ENCODE results near the gene EN2. TPM values are rescaled to one million over a fixed set of nuclear protein-coding genes. Genes with fewer than 3 reads are reported as not detected.

The EN2 gene
- total RNA-seq = not detected
- not detected for polyA plus RNA-seq

DNA sequence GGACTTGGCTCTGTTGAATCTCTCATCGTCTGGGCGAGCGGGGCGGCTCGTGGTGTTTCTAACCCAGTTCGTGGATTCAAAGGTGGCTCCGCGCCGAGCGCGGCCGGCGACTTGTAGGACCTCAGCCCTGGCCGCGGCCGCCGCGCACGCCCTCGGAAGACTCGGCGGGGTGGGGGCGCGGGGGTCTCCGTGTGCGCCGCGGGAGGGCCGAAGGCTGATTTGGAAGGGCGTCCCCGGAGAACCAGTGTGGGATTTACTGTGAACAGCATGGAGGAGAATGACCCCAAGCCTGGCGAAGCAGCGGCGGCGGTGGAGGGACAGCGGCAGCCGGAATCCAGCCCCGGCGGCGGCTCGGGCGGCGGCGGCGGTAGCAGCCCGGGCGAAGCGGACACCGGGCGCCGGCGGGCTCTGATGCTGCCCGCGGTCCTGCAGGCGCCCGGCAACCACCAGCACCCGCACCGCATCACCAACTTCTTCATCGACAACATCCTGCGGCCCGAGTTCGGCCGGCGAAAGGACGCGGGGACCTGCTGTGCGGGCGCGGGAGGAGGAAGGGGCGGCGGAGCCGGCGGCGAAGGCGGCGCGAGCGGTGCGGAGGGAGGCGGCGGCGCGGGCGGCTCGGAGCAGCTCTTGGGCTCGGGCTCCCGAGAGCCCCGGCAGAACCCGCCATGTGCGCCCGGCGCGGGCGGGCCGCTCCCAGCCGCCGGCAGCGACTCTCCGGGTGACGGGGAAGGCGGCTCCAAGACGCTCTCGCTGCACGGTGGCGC lies at the start of gene EN2:
TSS of gene EN2 (plus strand) at position 19 of the 767 bp plus-strand sequence. CDS start at position 268, 249 bp downstream.
- intact Hi-C loops (cut with DNase I) = no loop called here
- peak in 2 of 4 donors; percentile 16 to 34 for ATAC-seq
- peak within 1 kb of the TSS; percentile 8 to 57 (median 30) for H3K4me3 ChIP-seq
- no peaks in the 10 kb centered on the region for H3K36me3 ChIP-seq
- H3K9me3 ChIP-seq = no peaks in the 10 kb centered on the region
- H3K27ac ChIP-seq = no peak within 1 kb of the TSS
- DNase-seq = peak in 2 of 6 donors; percentile 67 to 85
- peaks cover 0 to 12% (median 0%) of the 10 kb centered on the region in 3 donors for H3K4me1 ChIP-seq
- WGBS, 2 donors = 2 to 3% methylated on average over 46 to 105 of the region's 105 CpGs
- peaks cover 9 to 76% (median 20%) of the 10 kb centered on the region in 4 donors for H3K27me3 ChIP-seq
- no peak for FAIRE-seq
- TF ChIP-seq, protein P1, sequence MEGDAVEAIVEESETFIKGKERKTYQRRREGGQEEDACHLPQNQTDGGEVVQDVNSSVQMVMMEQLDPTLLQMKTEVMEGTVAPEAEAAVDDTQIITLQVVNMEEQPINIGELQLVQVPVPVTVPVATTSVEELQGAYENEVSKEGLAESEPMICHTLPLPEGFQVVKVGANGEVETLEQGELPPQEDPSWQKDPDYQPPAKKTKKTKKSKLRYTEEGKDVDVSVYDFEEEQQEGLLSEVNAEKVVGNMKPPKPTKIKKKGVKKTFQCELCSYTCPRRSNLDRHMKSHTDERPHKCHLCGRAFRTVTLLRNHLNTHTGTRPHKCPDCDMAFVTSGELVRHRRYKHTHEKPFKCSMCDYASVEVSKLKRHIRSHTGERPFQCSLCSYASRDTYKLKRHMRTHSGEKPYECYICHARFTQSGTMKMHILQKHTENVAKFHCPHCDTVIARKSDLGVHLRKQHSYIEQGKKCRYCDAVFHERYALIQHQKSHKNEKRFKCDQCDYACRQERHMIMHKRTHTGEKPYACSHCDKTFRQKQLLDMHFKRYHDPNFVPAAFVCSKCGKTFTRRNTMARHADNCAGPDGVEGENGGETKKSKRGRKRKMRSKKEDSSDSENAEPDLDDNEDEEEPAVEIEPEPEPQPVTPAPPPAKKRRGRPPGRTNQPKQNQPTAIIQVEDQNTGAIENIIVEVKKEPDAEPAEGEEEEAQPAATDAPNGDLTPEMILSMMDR (IDR thresholded peaks at IDR 0.05) = no peak

DNA sequence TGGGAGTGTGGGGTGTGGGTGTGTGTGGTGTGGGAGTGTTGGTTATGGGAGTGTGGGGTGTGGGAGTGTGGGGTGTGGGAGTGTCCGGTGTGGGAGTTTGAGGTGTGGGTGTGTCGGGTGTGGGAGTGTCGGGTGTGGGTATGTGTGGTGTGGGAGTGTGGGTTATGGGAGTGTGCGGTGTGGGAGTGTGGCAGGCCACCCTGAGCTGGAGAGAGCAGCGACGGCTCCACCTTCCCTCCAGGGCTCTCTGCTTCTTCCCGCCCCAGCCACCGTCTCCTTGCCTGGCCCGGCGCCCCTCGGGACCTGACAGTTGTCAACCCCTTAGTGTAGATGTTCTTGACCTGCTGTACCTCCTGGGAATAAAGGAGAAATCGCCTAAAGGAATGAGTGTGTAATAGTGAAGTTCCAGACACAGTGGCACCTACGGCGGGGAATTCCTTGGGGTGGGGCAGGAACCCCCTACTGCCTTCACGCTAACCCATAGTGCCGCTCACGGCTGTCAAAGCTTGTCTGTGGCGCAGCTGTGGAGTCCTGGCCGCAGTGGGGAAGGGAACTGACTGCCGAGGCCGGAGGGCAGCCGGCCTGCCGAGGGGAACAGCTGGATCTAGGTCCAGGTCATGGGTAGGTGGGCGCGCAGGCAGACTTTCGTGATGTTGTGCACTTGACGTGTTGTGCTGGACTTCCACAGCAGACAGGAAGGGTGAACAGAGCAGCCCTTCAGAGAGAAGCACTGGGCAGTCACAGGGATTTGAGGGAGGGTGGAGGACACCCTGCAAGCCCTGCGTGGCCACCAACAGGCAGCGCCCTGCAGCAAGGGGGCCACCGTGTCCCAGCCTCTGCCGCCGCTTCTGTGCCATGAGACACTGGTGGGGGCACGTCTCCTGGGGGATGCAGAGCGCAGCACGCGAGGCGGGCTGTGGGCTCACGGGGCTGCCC lies 49.0 kb upstream of the EN2 start:
- DNase-seq = no peak
- intact Hi-C loops (cut with DNase I) = no loop called here
- H3K36me3 ChIP-seq = no peaks in the 10 kb centered on the region
- H3K9me3 ChIP-seq = no peaks in the 10 kb centered on the region
- H3K27me3 ChIP-seq = no peaks in the 10 kb centered on the region
- WGBS, 2 donors = 23 to 26% methylated on average over 36 to 38 of the region's 38 CpGs
- ATAC-seq = no peak
- H3K27ac ChIP-seq = no peak overlapping the region
- no peak for FAIRE-seq
- H3K4me3 ChIP-seq = no peak overlapping the region
- TF ChIP-seq, protein P1 (IDR thresholded peaks at IDR 0.05) = no peak
- H3K4me1 ChIP-seq = no peaks in the 10 kb centered on the region

DNA sequence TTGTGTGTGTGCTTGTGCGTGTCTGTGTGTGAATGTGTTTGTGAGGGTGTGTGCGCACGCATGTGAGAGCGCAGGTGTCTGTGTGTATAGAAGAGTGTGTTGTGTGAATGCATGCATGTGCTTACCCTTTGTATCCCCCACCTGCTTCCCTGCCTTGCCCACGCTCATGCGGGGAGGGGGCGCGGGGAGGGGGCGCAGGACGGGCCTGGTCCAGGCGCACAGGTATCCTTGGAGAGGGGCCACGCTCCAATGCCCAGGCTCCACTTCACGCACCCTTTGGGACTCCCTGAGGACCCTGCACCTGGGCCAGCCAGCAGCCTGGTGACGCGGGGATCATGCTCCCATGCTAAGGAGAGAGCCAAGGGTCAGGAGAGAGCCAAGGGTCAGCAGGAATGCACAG lies 47.9 kb upstream of the EN2 start:
- H3K36me3 ChIP-seq = no peaks in the 10 kb centered on the region
- TF ChIP-seq, protein P1 (IDR thresholded peaks at IDR 0.05) = no peak
- H3K4me3 ChIP-seq = no peak overlapping the region
- no peaks in the 10 kb centered on the region for H3K9me3 ChIP-seq
- intact Hi-C loops (cut with DNase I) = loop anchor here in 1 of 3 donors (10.0 kb wide), 2 partner anchors 325 to 355 kb away; no protein-coding TSS in a partner anchor
- 72 to 74% methylated on average over 15 of the region's 15 CpGs for WGBS, 2 donors
- no peak for FAIRE-seq
- no peak for DNase-seq
- H3K27ac ChIP-seq = no peak overlapping the region
- no peaks in the 10 kb centered on the region for H3K27me3 ChIP-seq
- ATAC-seq = no peak
- H3K4me1 ChIP-seq = no peaks in the 10 kb centered on the region

DNA sequence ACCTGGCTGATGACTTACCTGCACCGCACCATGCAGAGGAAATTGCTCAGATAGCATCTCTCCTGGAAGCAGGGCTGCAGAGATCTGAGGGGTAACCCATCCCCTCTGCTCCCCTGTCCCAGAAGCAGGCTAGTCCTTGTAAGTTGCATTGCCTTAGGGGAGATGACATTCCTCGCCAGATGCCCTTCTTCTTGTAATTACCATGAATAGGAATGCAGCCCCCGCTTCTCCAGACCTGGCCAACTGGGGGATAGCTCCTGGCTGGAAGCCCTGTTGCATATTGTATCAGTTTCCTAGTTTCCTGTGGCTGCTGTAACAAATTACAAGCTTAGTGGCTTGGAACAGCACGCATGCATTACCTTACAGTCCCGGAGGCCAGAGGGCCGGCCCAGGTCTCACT lies 47.5 kb upstream of the EN2 start:
- DNase-seq = no peak
- WGBS, 2 donors = 83% methylated on average over 6 of the region's 6 CpGs
- TF ChIP-seq, protein P1 (IDR thresholded peaks at IDR 0.05) = no peak
- H3K9me3 ChIP-seq = no peaks in the 10 kb centered on the region
- H3K4me3 ChIP-seq = no peak overlapping the region
- no peak overlapping the region for H3K27ac ChIP-seq
- no peaks in the 10 kb centered on the region for H3K36me3 ChIP-seq
- ATAC-seq = no peak
- H3K27me3 ChIP-seq = no peaks in the 10 kb centered on the region
- no peak for FAIRE-seq
- no peaks in the 10 kb centered on the region for H3K4me1 ChIP-seq
- intact Hi-C loops (cut with DNase I) = loop anchor here in 1 of 3 donors (10.0 kb wide), 2 partner anchors 324 to 354 kb away; no protein-coding TSS in a partner anchor
